Measurements from ENCODE around the gene FRMD1. TPM values are rescaled to one million over a fixed set of nuclear protein-coding genes. Genes with fewer than 3 reads are reported as not detected.

Gene FRMD1
- total RNA-seq, 1 experiment from 2014 or later, result not detected

DNA sequence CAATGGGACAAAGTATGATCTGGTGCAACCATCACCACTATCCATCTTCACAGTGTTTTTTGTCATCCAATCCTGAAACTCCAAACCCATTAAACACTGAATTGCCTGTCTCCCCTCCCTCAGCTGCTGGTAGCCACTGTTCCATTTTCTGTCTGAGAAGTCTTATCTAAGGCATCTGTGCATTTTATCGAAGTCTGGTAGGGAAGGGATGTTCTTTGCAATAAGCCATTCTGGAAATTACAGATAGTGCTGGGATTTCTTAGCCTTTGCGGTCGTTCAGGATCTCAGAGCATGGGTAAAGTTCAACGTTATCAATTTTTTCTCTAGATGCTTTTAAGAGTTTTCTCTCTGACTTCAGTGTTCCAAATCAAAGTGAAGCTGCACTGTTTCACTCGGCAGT lies 57.4 kb downstream of the FRMD1 start:
- Mint-ChIP-seq H3K36me3 (ENCODE audit: insufficient read depth, unreplicated experiment) (no peaks in the 10 kb centered on the region), H3K9me3 (ENCODE audit: unreplicated experiment) (peaks cover 10% of the 10 kb centered on the region), H3K27me3 (ENCODE audit: insufficient read depth, unreplicated experiment) (peaks cover 39% of the 10 kb centered on the region), H3K27ac (ENCODE audit: low read depth, unreplicated experiment) (no peak overlapping the region), H3K4me1 (ENCODE audit: insufficient read depth, unreplicated experiment) (peaks cover 6% of the 10 kb centered on the region), H3K4me3 (ENCODE audit: unreplicated experiment) (no peak overlapping the region)
- DNase-seq (ENCODE audit: unreplicated experiment), result no peak
- intact Hi-C loops (cut with micrococcal nuclease), result no loop called here
- ChIA-PET POLR2A (no interaction called here), CTCF (no interaction called here)
- no TSS peak for BruUV-seq (replicated peaks)
- TF ChIP-seq, protein P1, sequence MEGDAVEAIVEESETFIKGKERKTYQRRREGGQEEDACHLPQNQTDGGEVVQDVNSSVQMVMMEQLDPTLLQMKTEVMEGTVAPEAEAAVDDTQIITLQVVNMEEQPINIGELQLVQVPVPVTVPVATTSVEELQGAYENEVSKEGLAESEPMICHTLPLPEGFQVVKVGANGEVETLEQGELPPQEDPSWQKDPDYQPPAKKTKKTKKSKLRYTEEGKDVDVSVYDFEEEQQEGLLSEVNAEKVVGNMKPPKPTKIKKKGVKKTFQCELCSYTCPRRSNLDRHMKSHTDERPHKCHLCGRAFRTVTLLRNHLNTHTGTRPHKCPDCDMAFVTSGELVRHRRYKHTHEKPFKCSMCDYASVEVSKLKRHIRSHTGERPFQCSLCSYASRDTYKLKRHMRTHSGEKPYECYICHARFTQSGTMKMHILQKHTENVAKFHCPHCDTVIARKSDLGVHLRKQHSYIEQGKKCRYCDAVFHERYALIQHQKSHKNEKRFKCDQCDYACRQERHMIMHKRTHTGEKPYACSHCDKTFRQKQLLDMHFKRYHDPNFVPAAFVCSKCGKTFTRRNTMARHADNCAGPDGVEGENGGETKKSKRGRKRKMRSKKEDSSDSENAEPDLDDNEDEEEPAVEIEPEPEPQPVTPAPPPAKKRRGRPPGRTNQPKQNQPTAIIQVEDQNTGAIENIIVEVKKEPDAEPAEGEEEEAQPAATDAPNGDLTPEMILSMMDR (IDR thresholded peaks at IDR 0.05; ENCODE audit: unreplicated experiment), result no peak

DNA sequence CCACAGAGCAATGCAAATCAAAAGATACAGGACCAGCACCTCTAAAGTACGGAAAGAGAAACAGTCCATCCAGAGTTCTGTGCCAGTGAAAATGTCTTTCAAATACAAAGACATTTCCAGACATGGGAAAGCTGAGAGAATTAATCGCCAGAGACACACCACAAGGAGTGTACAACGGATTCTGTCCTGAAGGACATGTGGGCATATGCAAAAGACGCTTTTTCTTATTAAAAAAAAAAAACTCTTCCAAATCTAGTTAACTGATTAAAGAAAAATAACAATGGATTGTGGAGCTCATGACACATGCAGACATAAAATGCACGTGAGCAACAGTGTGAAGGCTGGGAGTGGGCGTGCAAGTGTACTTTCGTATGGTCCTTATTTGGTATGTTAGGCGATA lies 58.8 kb downstream of the FRMD1 start:
- ChIA-PET POLR2A (interaction anchor here (0.7 to 0.9 kb wide), 2 partner anchors 19 to 46 kb away, joined by 3 read pairs; no protein-coding TSS in a partner anchor), CTCF (interaction anchor here (1.1 kb wide), 1 partner anchor 8 kb away, joined by 3 read pairs; no protein-coding TSS in a partner anchor)
- peaks cover 10% of the 10 kb centered on the region for H3K9me3 Mint-ChIP-seq (ENCODE audit: unreplicated experiment)
- no peak overlapping the region for H3K27ac Mint-ChIP-seq (ENCODE audit: low read depth, unreplicated experiment)
- no TSS peak for BruUV-seq (replicated peaks)
- intact Hi-C loops (cut with micrococcal nuclease), result no loop called here
- peaks cover 6% of the 10 kb centered on the region for H3K36me3 Mint-ChIP-seq (ENCODE audit: insufficient read depth, unreplicated experiment)
- DNase-seq (ENCODE audit: unreplicated experiment), result no peak
- TF ChIP-seq, protein P1 (IDR thresholded peaks at IDR 0.05; ENCODE audit: unreplicated experiment), result no peak
- no peak overlapping the region for H3K4me3 Mint-ChIP-seq (ENCODE audit: unreplicated experiment)
- peaks cover 6% of the 10 kb centered on the region for H3K4me1 Mint-ChIP-seq (ENCODE audit: insufficient read depth, unreplicated experiment)
- H3K27me3 Mint-ChIP-seq (ENCODE audit: insufficient read depth, unreplicated experiment), result peaks cover 39% of the 10 kb centered on the region

DNA sequence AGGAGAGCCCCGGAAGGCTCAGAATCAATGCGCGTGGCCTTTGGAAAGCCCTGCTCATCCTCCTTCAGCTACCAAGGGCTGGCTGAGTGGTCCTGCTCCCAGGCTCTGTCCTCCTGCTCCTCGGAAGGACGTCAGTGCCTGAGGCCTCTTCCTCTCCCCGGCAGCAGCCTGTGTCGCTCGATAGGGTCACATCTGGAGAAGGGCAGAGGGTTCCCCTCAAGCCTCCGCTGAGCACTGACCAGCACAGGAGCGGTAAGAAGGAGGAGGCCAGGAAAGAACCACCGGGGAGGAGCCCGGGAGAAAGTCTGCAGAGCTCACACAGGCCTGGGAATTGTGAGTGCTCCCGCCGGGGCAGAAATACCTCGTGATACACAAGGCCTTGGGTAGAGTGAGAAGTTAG lies 60.3 kb downstream of the FRMD1 start:
- ChIA-PET CTCF (no interaction called here), POLR2A (no interaction called here)
- TF ChIP-seq, protein P1 (IDR thresholded peaks at IDR 0.05; ENCODE audit: unreplicated experiment), result no peak
- Mint-ChIP-seq H3K4me1 (ENCODE audit: insufficient read depth, unreplicated experiment) (peaks cover 6% of the 10 kb centered on the region), H3K27me3 (ENCODE audit: insufficient read depth, unreplicated experiment) (peaks cover 39% of the 10 kb centered on the region), H3K9me3 (ENCODE audit: unreplicated experiment) (peaks cover 10% of the 10 kb centered on the region), H3K27ac (ENCODE audit: low read depth, unreplicated experiment) (no peak overlapping the region), H3K36me3 (ENCODE audit: insufficient read depth, unreplicated experiment) (peaks cover 6% of the 10 kb centered on the region), H3K4me3 (ENCODE audit: unreplicated experiment) (no peak overlapping the region)
- BruUV-seq (replicated peaks), result no TSS peak
- intact Hi-C loops (cut with micrococcal nuclease), result no loop called here
- DNase-seq (ENCODE audit: unreplicated experiment), result no peak

DNA sequence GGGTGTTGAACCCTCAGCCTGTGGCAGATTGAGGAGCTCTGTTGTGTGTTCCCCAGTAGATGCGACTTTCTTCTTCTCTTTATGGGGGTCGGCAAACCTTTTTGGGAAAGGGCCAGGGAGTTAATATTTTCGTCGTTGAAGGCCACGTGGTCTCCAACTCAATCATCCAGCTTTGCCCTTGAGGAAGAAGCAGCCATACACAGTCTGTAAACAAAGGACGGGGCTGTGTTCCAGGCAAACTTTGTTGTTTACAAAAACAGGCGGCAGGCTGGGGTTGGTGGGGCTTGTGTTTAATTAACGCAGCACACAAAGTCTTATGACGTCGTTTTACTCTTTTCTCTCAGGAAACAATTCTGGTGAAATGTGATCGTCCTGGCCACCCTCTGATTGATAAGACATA lies 61.4 kb downstream of the FRMD1 start:
- TF ChIP-seq, protein P1 (IDR thresholded peaks at IDR 0.05; ENCODE audit: unreplicated experiment), result no peak
- CTCF ChIA-PET, result no interaction called here
- H3K4me3 Mint-ChIP-seq (ENCODE audit: unreplicated experiment), result no peak overlapping the region

More for the DNA sequence above, 61.4 kb downstream of the FRMD1 start:
- Mint-ChIP-seq H3K27ac (ENCODE audit: low read depth, unreplicated experiment) (no peak overlapping the region), H3K9me3 (ENCODE audit: unreplicated experiment) (peaks cover 10% of the 10 kb centered on the region), H3K36me3 (ENCODE audit: insufficient read depth, unreplicated experiment) (peaks cover 6% of the 10 kb centered on the region), H3K27me3 (ENCODE audit: insufficient read depth, unreplicated experiment) (peaks cover 37% of the 10 kb centered on the region), H3K4me1 (ENCODE audit: insufficient read depth, unreplicated experiment) (peaks cover 6% of the 10 kb centered on the region)
- no TSS peak for BruUV-seq (replicated peaks)
- no peak for DNase-seq (ENCODE audit: unreplicated experiment)
- POLR2A ChIA-PET, result no interaction called here
- intact Hi-C loops (cut with micrococcal nuclease), result no loop called here

Data from MCF 10A (cell line).